Kidney tubule cell (primary cell): ENCODE data around the gene LIMS2.
A peak's percentile ranks its signal among the peaks of the same experiment; 100 is the strongest.

ENCODE experiments used
- DNase-seq: peaks from one replicate; pipeline ENCODE4 v3.0.0-alpha.2; 2018; ENCODE audit warnings: low spot score

The LIMS2 gene, protein sequence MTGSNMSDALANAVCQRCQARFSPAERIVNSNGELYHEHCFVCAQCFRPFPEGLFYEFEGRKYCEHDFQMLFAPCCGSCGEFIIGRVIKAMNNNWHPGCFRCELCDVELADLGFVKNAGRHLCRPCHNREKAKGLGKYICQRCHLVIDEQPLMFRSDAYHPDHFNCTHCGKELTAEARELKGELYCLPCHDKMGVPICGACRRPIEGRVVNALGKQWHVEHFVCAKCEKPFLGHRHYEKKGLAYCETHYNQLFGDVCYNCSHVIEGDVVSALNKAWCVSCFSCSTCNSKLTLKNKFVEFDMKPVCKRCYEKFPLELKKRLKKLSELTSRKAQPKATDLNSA

DNA sequence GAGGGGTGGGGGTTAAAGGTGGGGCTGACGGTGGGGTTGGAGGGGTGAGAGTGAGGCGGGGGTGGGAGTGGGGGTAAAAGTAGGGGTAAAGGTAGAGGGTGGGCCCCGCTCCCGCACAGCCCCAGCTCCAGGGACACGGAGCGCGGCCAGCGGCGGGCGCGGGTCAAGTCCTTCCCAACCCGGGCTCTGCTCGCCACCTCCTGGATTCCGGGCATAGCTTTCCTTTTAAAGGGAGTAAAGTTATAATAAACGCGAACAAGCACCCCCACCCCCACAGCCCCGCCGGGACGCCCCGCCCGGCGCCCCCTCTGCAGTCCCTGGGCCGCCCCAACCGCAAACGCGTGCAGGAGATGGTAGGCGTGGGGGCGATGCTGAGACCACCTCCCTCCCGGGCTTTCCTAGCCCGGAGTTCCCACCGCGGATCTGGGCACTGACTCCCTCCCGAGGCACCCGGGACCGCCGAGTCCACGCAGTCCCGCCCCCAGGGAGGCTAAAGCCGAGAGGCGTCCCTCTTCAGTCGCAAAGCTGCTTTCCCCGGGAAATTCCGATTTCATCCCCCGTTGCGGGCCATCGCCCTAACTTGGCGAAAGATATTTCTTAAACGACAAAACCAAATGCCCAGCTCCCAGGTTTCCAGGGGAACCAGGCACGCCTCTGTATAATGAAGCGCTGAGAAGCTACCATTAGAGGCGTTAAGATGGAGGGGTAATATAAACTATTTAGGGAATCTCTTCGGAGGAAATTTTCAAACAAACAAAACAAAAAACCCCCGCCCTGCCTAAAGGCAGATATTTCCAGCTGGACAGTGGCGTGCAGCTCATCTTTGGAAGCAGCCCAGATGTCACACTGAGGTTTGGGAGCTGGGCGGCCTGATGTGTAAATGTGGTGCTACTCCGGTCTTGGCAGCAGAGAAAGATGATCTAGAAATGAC is at the start of gene LIMS2:
LIMS2 (minus strand) TSS at position 200 of the 931 bp plus-strand sequence. CDS start 506 bp downstream, outside the sequence.
- DNase-seq: peak; percentile 33

DNA sequence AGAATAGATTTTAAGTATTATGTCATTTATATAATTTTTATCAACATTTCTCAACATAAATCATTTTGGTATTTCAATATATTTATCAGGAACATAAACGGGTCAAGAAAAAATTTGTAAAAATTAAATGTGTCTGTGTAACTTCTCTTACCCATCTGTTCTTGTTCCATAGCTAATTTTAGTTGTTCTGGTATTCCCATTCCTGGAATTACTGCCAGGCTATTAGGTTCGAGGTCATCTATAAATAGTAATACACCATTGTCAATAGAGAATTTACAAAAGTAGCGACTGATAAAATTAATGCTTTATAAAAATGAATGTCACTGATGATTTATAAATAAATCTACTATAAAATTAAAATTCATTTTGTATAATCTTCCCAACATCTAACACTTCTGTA is 47.5 kb upstream of the LIMS2 start:
- DNase-seq: no peak

DNA sequence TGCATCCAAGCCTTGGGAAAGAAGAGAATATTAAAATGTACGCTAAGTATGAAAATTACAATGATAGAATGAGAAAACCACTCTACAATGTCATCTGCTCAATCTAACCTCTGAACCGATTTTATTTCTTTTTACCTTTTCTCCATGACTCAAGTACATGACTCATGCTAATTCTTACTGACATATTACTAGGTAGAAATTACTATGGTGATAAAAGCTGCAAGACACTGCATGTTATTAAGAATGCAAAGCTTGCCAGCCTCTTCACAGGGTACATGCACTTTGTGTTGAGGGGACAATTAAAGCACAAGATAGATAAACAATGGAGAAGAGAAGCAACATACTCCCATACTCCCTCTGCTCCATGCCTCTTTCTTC is 46.6 kb upstream of the LIMS2 start:
- DNase-seq: peak; percentile 76

DNA sequence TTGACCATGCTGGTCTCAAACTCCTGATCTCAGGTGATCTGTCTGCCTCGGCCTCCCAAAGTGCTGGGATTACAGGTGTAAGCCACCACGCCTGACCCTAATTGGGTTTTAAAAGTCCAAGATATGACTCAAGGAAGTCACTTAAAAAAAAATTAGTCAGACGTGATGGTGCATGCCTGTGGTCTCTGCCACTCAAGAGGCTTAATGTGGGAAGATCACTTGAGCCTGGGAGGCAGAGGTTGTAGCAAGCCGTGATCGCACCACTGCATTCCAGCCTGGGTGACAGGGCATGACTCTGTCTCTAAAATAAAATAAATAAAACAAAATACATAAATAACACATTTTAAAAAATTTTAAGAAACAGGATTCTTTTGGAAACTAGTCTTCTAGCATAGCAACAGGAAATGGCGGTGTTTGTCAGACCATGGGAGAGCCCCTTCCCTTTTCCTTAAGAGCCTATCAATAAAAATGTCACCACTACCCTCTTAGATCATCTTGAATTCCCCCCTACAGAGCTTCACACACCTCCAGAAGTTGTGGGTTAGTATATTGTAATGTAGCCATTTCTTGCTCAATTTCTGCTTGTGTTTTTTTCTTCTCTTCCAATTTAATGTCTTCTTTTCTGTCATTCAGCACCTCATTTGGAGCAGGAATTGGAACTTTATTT is 46.1 kb upstream of the LIMS2 start:
- peak; percentile 92 for DNase-seq

DNA sequence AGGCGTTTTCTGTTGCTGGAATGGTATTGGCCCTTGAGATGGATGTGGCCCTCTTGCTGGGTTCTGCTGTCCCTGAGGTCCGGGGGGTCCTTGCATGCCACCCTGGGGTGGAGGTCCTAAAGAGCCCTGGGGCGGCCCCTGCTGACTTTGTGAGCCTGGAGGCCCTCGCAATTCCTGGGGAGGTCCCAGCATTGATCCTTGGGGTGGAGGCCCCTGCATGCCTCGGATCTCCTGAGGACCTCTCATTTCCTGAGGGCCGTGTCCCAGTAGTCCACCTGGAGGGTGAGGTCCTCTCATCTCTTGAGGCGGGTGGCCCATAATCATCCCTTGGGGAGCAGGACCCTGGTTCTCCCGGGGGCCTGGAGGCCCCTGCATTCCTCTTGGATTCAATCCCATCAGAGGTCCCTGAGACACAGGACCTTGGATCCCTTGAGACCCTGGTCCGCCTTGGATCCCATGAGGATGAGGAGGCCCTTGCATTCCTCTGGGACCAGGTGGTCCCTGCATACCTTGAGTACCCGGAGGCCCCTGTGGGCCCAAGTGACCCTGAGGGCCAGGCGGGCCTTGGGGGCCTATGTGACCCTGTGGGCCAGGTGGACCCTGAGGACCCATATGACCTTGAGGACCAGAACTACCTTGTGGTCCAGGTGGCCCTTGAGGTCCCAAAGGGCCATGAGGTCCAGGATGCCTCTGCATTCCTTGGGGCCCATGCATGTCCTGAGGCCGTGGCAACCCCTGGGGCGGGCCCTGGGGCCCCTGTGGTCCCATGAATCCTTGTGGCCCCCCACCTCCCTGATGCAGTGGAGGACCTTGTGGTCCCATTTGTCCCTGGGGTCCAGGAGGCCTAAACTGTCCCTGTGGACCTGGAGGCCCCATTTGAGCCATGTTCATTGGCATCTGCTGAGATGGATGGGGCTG is 44.2 kb upstream of the LIMS2 start:
- no peak for DNase-seq

DNA sequence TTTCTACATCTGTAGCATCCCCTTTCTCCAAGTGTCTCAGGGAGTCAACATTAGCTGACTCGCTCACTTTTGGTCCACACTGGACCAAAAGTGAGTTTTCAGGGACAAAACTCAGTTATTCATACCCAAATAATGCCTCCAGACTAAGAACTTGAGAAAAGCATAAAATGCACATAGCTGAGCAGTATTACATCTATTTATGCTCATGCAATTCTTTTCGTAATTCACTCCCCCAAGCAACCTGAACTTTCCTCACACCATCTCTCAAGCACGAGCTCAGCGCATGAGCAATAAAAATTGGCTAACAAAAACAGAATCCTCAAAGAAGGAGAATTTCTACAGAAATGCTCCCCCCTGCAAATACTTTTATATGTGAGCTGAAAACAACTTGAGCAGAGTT is 42.9 kb upstream of the LIMS2 start:
- DNase-seq: no peak

DNA sequence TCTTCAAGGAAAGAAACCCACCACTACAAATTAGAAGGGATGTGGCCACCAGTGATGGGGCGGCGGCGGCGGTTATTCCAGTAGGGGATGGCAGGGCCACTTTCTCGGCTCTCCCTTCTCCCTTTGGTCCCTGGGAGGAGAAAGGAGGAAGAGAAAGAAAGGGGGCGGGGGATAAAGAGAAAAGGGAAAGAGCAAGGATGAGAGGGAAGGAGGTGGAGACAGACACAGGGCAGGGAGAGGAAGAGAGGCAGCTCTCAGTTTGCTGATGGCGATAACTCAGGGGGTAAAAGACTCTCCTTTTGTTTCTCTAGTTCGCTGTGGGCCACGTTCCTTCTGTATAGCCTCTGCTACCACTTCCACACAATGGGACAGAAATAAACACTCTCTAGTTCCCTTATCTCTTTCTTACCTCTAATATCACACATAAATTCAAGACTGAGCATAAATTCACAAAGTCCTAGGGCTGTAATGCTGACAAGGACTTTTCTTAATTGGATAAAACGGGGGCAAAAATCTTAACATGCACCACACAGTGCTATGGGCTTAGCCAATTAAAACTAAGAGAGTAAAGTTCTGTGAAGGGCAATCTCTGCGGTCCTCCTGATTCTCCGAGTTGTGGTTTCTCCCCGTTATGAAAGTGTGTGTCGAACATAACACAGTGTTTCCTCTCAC is 40.6 kb upstream of the LIMS2 start:
- no peak for DNase-seq

DNA sequence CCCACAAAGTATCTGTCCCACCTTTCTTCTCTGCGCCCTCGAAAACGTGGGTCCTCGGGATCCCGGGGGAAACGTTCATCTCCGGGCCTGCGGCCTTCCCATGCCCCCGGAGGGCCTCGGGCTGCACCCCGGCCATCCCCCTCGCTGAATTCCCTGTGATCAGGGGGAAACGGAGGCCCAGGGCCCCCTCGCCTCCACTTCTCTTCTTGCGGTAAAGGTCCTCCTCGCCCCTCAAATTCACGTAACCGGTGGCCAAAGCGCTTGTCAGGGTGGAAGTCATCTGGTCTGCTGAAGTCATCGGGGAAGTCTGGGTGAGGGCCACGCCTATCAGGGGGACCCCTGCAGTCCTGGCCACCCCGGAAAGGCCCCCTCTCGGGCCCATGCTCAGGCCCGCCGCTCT is 38.2 kb upstream of the LIMS2 start:
- no peak for DNase-seq

DNA sequence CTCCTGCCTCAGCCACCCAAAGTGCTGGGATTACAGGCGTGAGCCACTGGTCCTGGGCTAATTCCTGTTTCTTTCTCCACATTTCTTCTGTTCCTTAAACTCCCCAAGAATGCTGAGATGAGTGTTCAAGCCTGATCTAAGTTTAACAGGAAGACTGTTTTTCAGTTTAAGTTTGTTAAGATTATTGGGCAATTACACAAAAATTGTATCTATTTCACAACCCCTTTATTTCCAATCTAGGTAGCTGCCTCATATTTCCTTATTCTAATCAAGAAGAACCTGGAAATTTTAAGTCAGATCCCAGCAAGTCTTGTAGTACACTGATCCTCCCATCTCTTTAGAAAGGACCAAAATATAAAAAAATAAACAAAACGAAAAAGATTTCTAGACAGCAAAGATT is 37.7 kb upstream of the LIMS2 start:
- DNase-seq: no peak

DNA sequence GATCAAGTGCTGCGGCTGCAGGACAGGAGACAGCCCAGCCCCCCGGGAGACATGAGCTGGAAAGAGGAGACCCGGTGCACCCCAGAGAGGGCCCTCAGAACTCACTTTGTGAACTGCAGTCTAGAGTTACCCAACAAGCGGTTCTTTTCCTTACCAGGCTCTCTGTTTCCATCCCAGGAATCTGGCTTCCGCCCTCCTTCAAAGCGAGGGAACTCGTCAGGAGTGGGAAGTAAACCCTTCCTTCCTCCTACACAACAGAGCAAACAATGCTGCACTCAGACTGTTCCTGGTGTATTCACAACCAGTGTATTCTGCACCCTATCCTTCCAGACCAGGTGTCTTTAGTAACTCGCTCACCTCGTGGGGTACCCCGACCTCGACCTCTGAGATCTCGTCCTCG is 34.0 kb upstream of the LIMS2 start:
- no peak for DNase-seq

DNA sequence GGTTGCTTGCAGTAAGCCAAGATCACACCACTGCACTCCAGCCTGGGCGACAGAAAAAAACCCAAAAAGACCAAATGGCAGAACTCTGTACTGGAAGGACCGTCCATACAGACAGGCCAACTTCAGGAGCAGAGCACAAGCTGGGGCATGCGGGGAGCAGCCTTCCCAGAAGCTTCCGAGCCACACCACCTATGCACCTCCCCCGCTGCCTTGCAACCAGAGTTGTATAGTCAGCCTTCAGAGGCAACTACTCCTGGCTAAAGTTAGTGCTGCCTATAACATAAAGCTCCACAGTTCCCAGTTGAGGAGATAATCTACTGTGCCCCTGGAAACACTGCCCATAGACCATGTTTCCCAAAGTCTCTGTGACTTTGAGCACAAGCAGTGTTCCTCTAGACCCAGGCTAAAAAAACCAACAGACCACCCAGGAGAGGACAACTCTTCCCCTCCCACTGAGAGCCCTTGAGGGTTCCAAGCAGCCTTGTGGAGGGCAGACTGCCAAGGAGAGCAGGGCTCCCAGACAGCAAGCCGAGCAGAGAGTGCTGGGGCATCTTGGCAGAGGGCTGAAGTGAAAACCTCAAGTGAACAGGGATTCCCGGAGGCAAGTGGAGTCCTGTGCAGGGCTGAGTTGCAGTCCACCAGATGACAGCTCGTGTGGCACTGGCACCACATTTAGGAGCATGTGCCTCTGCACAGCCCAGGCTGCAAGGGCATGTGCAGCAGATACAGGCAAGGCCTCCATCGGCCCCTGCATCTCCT is 32.7 kb upstream of the LIMS2 start:
- no peak for DNase-seq

DNA sequence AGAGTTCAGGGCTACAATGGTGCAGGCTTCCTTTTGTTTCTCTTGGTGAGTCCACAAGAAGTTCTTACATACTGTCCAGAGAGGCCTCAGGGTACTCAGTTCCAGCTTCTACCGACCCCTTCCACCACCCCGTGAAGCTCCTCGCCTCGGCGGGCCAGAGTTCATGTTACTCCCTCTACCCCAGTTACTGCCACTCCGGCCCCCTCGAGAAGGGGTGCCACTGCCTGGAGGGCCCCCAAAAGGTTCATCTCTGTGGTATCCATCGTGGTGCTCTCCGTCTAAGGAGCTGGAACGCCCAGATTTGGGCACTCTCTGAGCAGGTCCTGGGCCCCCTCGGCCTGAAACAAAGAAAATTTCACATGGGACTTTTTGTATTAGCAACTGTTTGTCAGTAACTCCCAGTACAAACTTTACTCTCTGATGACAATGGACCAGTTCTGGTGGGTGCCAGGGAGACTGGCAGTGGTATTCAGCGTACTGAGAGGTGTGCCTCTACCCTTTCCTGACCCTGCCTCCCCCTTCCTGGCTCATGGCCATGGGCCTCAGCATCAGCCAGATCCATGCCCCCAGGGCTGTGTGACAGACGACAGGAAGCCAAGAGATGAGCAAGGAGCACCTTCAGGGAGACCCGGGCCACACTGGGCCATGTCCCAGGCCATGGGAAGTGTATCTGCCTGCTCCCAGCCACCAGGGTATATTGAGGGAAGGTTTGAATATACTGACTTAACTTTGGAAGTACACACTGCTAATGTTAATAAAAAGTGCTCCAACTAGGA is 31.1 kb upstream of the LIMS2 start:
- DNase-seq: no peak

DNA sequence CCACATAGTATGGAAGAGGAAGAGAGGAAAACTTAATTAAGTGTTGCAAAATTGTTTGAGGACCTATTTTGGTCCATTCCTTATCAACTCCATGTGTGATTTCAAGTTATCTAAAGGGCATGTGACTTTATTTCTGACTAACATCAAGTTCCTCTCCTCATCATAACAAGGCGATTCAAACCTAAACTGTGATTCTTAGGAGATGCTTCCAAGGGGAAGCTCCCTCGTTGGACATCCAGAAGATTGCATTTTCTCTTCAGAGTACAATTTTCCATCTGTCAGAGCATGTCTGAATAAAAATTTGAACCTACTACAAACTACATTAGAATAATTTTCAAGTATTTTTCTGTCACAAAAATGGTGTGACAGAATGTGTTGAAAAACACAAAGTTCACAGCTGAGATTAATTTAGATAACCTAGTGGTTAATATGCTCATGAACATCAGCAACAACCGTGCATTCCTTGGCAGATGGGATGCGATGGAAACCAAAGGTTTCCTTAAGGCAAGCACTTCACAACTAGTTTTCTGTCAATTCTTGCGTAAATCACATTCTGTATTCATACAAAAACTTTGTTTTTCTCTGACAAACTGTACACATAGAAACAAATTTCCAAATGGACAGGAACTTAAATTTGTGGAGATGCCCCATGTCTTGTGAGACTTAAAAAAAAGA is 30.2 kb upstream of the LIMS2 start:
- no peak for DNase-seq

DNA sequence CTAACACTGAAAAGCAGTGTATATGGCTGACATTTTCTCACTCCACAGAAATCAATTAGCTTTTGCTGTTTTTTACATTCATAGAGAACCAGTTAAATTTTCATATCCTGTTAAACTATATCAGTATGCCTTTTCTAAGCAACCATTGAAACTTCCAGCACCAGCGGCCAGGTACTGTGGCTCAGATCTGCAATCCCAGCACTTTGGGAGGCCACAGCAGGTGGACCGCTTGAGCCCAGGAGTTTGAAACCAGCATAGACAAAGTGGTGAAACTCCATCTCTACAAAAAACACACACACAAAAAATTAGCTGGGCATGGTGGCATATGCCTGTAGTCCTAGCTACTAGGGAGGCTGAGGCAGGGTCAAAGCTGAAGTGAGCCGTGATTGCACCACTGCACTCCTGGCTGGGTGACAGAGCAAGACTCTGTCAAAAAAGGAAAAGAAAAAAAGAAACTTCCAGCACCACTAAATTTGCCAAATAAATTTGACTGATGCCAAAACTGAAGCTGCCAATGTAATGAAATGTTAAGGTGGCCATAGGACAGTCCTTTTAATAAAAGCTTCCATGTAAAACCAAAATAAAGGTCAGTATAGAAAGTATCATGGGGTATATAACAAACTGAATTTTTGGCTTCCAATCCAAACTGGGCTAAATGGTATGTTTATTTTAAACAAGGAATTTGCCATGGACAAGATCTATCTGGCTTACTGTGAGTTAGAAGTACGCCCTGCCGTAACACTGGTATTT is 29.5 kb upstream of the LIMS2 start:
- DNase-seq: no peak

DNA sequence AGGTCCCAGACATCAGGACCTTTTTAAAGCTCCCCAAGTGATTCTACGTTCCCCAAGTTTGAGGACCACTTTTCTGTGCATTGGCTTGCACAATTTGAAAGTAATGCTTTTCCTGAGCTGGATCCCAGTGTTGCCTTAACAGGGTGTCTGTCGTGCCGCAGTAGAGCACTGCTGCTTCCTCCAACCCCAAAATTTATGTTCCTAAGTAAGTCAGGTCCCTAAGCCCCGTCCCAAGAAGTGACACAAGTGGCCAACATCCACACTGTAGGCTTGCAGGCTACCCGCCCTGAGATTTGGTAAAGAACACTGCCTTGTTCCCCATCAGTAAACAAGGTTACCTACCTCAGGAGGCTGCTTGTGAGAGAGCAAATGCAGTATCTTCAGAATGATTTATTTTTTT is 28.0 kb upstream of the LIMS2 start:
- no peak for DNase-seq

DNA sequence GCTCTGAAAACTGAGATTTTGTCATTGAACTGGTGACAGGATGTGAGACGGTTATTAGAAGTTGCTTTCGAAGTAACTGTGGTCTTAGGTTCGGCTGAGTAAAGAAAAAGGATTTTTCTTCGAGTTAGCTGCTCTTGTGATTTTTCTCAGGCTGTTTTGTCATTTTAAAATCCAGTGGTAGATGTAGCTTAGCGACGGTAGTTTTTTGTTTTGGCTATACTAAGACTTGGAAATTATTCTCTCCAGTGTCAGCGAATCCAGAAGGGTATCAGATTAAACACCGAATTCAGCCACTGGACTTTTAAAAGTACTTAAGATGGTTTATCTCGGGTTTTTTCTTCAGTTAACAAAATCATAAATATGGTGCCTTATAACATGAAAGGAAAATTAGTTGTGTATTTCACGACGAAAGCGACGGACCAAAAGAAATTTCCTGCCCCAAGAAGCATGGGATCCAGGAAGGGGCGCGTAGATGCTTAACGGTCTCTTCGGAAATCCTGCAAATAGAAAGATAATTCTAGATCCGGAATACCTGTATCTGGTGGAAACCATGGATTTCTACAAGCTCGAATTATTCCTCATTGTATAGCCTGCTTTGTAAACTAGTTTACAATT is 27.2 kb upstream of the LIMS2 start:
- DNase-seq: no peak

DNA sequence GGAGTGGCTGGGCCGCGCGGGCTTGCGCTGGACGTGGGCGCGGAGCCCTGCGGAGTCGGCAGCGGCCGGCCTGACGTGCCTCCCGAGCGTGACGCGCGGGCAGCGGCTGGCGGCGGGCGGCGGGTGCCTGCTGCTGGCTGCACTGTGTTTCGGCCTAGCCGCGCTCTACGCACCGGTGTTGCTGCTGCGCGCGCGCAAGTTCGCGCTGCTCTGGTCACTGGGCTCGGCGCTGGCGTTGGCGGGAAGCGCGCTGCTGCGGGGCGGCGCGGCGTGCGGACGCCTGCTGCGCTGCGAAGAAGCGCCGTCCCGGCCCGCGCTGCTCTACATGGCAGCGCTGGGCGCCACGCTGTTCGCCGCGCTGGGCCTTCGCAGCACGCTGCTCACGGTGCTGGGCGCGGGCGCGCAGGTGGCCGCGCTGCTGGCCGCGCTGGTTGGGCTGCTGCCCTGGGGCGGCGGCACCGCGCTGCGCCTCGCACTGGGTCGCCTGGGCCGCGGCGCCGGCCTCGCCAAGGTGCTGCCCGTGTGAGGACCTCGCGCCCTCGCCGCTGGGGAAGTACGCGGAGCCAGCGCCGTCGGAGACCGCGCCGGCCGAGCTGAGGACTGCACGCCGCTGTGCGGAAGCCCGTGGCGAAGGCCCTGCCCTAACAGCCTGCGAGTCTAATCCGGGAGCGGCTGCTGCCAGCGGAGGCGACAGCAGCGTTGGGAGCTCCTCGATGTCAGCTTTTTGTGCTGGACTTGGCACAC is 26.5 kb upstream of the LIMS2 start:
- peak; percentile 82 for DNase-seq
